Fibroblast of lung (primary cell): ENCODE results near the gene TMEM94. TPM values are rescaled to one million over a fixed set of nuclear protein-coding genes. Genes with fewer than 3 reads are reported as not detected.

Experiments
- DNase-seq, 2 donors: peaks; one replicate each; pipeline versions ENCODE4 v3.0.0 to v3.0.0-alpha.2; 2010; ENCODE audit warnings: low read depth in 2 of 2
- H2AFZ ChIP-seq: 2 replicates; pipeline ENCODE4 v1.5.1; 2012; ENCODE audit warnings: low read length, control low read depth, inconsistent platforms
- H3K27ac ChIP-seq: 2 replicates; pipeline ENCODE4 v1.5.1; 2011; ENCODE audit warnings: low read length, control low read depth; ENCODE audit not compliant: insufficient read depth
- H3K27me3 ChIP-seq: 2 replicates; pipeline ENCODE4 v1.5.1; 2011; ENCODE audit warnings: mild to moderate bottlenecking, low read length; ENCODE audit not compliant: control insufficient read depth, insufficient read depth
- H3K36me3 ChIP-seq: 2 replicates; pipeline ENCODE4 v1.5.1; 2011; ENCODE audit warnings: low read length; ENCODE audit not compliant: control insufficient read depth, insufficient read depth
- H3K4me1 ChIP-seq: 2 replicates; pipeline ENCODE4 v1.5.1; 2011; ENCODE audit warnings: low read length; ENCODE audit not compliant: control insufficient read depth, insufficient read depth; ENCODE audit errors: extremely low read depth
- H3K4me2 ChIP-seq: 2 replicates; pipeline ENCODE4 v1.5.1; 2011; ENCODE audit warnings: low read length, control low read depth; ENCODE audit not compliant: insufficient read depth; ENCODE audit errors: extremely low read depth
- H3K4me3 ChIP-seq, 4 experiments: fragments of 200-600 bp in 1 of 4; sonication (generic) in 1 of 4; replicated peaks in 1 of 4; 2 replicates each; pipeline ENCODE4 v1.5.1; 2011 to 2016; ENCODE audit warnings: low read length in 4 of 4, low read depth in 3 of 4, mild to moderate bottlenecking in 3 of 4, control low read depth in 2 of 4, inconsistent platforms in 1 of 4, mixed read lengths in 1 of 4; ENCODE audit not compliant: insufficient read depth in 1 of 4; ENCODE audit errors: control extremely low read depth in 1 of 4
- H3K79me2 ChIP-seq: 2 replicates; pipeline ENCODE4 v1.5.1; 2012; ENCODE audit warnings: mild to moderate bottlenecking, low read length, inconsistent platforms; ENCODE audit not compliant: control insufficient read depth, insufficient read depth
- H3K9ac ChIP-seq: 2 replicates; pipeline ENCODE4 v1.5.1; 2011; ENCODE audit warnings: mild to moderate bottlenecking, low read length, control low read depth; ENCODE audit not compliant: insufficient read depth
- H3K9me3 ChIP-seq: 2 replicates; pipeline ENCODE4 v1.5.1; 2012; ENCODE audit warnings: low read depth, low read length; ENCODE audit not compliant: control insufficient read depth, insufficient read depth
- H4K20me1 ChIP-seq: 2 replicates; pipeline ENCODE4 v1.5.1; 2011; ENCODE audit warnings: low read length; ENCODE audit not compliant: control insufficient read depth, insufficient read depth; ENCODE audit errors: extremely low read depth
- CTCF ChIP-seq, 2 donors: IDR thresholded peaks in 1 of 2; conservative IDR thresholded peaks in 1 of 2; 1 replicate in 1 of 2; 2 replicates in 1 of 2; pipeline ENCODE4 v1.5.1; 2011 to 2012; ENCODE audit warnings: low read length in 2 of 2, control low read depth in 1 of 2, inconsistent platforms in 1 of 2, low read depth in 1 of 2, mild to moderate bottlenecking in 1 of 2
- EZH2 ChIP-seq: IDR thresholded peaks from 2 replicates; pipeline ENCODE4 v1.5.1; 2012; ENCODE audit warnings: low read length, control low read depth, mild to moderate bottlenecking; ENCODE audit errors: missing control alignments
- polyA plus RNA-seq, 2 donors: library from polyadenylated mRNA; depleted of rRNA in 1 of 2; stranded (reverse) in 1 of 2; unstranded in 1 of 2; fragments of >200 nt; gene quantifications; 2 replicates each; pipeline ENCODE4 v1.2.1, GENCODE V29; 2011 to 2012; ENCODE audit warnings: missing spikeins in 1 of 2
- total RNA-seq: library from RNA; depleted of rRNA; stranded (reverse); fragments of >200 nt; gene quantifications from 2 replicates; pipeline ENCODE4 v1.2.1, GENCODE V29; 2014

TMEM94 gene
- total and polyA plus RNA-seq, 2 donors (not counting 1 experiment from before 2014, with no cell fraction given) = 18.3 to 35.0 TPM

DNA sequence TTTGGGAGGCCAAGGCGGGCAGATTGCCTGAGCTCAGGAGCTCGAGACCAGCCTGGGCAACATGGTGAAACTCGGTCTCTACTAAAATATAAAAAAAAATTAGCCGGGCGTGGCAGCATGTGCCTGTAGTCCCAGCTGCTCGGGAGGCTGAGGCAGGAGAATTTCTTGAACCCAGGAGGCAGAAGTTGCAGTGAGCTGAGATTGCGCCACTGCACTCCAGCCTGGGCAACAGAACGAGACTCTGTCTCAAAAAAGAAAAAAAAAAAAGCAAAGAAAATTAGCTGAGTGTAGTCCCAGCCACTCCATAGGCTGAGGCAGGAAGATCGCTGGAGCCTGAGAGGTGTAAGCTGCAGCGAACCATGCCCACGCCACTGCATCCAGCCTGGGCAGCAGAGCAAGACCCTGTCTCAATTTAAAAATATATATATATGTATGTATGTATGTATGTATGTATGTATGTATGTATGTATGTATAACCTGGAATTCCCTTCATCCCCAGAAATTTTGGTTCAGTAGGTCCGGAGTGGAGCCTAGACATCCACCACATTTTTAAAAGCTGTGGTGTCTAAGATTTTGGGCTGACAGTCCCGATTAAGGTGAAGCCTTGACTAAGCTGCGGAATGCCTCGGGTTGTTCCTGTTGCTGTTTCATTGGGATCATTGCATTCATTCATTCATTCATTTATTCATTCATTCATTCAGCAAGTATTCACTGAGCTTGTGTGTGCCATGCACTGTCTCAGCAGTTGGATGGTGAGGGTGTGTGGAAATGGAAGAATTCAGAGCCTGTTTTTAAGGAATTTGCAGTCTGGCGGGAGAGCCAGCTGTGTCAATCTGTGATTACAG, 25.9 kb downstream of the TMEM94 start:
- no peak overlapping the region for H2AFZ ChIP-seq
- no peak overlapping the region for H3K4me2 ChIP-seq
- TF ChIP-seq EZH2 (no peak), CTCF (conservative IDR thresholded peaks at IDR 0.05 in 1 of 2, IDR thresholded peaks at IDR 0.05 in 1 of 2; ENCODE audit: low read depth in 1 of 2, low read length in 2 of 2) (no peak)
- no peaks in the 10 kb centered on the region for H3K36me3 ChIP-seq
- no peak for DNase-seq
- H3K9me3 ChIP-seq = no peaks in the 10 kb centered on the region
- no peaks in the 10 kb centered on the region for H3K27me3 ChIP-seq
- H3K9ac ChIP-seq = no peak overlapping the region
- no peak overlapping the region for H3K4me3 ChIP-seq
- no peaks in the 10 kb centered on the region for H4K20me1 ChIP-seq
- no peak overlapping the region for H3K27ac ChIP-seq
- no peaks in the 10 kb centered on the region for H3K79me2 ChIP-seq
- no peaks in the 10 kb centered on the region for H3K4me1 ChIP-seq

DNA sequence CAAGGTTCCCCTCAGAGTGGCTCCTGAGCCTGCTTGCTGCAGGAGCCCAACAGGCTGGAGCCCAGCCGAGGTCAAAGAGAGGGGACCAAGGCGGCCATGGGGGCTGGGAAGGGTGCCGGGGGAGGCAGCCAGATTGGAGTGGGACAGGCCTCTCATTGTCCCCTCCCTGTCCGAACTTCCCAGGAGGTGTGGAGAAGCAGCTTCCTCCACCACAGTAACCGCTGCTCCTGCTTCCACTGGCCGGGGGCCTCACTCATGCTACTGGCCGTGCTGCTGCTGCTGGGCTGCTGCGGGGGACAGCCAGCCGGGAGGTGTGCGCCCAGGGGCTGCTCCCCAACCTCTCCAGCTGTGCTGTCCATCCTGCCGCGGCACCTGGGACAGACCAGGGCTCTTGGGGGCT, 29.3 kb downstream of the TMEM94 start:
- Histone ChIP-seq H3K9me3 (no peaks in the 10 kb centered on the region), H2AFZ (no peak overlapping the region), H3K4me3 (no peak overlapping the region), H3K27ac (no peak overlapping the region), H3K27me3 (no peaks in the 10 kb centered on the region), H3K79me2 (no peaks in the 10 kb centered on the region), H3K4me1 (no peaks in the 10 kb centered on the region), H4K20me1 (no peaks in the 10 kb centered on the region), H3K36me3 (no peaks in the 10 kb centered on the region), H3K9ac (no peak overlapping the region), H3K4me2 (no peak overlapping the region)
- no peak for DNase-seq
- no peak for TF ChIP-seq EZH2
- no peak for TF ChIP-seq CTCF (conservative IDR thresholded peaks at IDR 0.05 in 1 of 2, IDR thresholded peaks at IDR 0.05 in 1 of 2; ENCODE audit: low read depth in 1 of 2, low read length in 2 of 2)

- Histone ChIP-seq H3K27me3 (no peaks in the 10 kb centered on the region), H3K4me3 (no peak overlapping the region), H3K9ac (no peak overlapping the region), H4K20me1 (no peaks in the 10 kb centered on the region), H3K79me2 (no peaks in the 10 kb centered on the region), H2AFZ (no peak overlapping the region), H3K4me2 (no peak overlapping the region), H3K36me3 (no peaks in the 10 kb centered on the region), H3K9me3 (no peaks in the 10 kb centered on the region), H3K4me1 (no peaks in the 10 kb centered on the region), H3K27ac (no peak overlapping the region)
- TF ChIP-seq CTCF (conservative IDR thresholded peaks at IDR 0.05 in 1 of 2, IDR thresholded peaks at IDR 0.05 in 1 of 2; ENCODE audit: low read depth in 1 of 2, low read length in 2 of 2) (no peak), EZH2 (no peak)
- no peak for DNase-seq
Measured at GRCh38 chr17:75486151-75486550, 29.7 kb downstream of the TMEM94 start.
